Melanocyte of skin (primary cell): ENCODE measurements around the gene MSH6. TPM values are rescaled to one million over a fixed set of nuclear protein-coding genes. Genes with fewer than 3 reads are reported as not detected.

Experiments
- small RNA-seq, 2 donors: library from RNA; depleted of rRNA; stranded (forward); fragments of <200 nt; gene quantifications; one replicate each; pipeline ENCODE3, GENCODE V24; 2012
- total RNA-seq, 2 donors: library from RNA; depleted of rRNA; stranded (reverse); fragments of >200 nt; gene quantifications; 2 replicates each; pipeline ENCODE4 v1.2.3, GENCODE V29; 2012

Gene MSH6, protein sequence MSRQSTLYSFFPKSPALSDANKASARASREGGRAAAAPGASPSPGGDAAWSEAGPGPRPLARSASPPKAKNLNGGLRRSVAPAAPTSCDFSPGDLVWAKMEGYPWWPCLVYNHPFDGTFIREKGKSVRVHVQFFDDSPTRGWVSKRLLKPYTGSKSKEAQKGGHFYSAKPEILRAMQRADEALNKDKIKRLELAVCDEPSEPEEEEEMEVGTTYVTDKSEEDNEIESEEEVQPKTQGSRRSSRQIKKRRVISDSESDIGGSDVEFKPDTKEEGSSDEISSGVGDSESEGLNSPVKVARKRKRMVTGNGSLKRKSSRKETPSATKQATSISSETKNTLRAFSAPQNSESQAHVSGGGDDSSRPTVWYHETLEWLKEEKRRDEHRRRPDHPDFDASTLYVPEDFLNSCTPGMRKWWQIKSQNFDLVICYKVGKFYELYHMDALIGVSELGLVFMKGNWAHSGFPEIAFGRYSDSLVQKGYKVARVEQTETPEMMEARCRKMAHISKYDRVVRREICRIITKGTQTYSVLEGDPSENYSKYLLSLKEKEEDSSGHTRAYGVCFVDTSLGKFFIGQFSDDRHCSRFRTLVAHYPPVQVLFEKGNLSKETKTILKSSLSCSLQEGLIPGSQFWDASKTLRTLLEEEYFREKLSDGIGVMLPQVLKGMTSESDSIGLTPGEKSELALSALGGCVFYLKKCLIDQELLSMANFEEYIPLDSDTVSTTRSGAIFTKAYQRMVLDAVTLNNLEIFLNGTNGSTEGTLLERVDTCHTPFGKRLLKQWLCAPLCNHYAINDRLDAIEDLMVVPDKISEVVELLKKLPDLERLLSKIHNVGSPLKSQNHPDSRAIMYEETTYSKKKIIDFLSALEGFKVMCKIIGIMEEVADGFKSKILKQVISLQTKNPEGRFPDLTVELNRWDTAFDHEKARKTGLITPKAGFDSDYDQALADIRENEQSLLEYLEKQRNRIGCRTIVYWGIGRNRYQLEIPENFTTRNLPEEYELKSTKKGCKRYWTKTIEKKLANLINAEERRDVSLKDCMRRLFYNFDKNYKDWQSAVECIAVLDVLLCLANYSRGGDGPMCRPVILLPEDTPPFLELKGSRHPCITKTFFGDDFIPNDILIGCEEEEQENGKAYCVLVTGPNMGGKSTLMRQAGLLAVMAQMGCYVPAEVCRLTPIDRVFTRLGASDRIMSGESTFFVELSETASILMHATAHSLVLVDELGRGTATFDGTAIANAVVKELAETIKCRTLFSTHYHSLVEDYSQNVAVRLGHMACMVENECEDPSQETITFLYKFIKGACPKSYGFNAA (N-terminal part only)
- 10 to 100 TPM; 32.0 to 47.3 TPM for total RNA-seq

DNA sequence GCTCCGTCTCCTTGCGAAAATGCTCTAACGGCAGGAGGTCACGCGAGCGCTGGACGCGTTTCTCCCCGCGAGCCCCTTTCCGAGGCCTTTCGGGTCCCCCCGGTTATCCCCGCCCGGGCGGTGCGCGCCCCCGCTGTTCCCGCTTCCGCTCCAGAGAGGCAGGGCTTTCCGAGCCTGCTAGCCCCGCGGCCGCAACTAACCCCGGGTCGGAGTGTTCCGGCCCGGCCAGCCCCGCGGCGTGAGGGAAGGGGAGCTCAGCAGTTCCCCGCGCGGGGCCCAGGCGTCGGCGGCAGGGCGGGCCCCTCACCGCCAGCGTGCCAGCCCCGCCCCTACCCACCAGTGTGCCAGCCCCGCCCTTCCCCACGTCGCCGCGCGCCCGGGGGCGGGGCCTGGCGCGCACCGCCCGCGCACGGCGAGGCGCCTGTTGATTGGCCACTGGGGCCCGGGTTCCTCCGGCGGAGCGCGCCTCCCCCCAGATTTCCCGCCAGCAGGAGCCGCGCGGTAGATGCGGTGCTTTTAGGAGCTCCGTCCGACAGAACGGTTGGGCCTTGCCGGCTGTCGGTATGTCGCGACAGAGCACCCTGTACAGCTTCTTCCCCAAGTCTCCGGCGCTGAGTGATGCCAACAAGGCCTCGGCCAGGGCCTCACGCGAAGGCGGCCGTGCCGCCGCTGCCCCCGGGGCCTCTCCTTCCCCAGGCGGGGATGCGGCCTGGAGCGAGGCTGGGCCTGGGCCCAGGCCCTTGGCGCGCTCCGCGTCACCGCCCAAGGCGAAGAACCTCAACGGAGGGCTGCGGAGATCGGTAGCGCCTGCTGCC is at the start of gene MSH6:
Gene MSH6 (plus strand): TSS at position 475 of the 815 bp plus-strand sequence. CDS start 89 bp downstream, at position 564.

Small RNA genes within 50 kb of the gene (small RNA-seq; reads per million reads assigned to genes)
- gene RF00026 = 0 reads per million in 2 donors
- 0 reads per million in 2 donors for gene RPL36AP15

Other genes with a start within 250 kb of the MSH6 start
- gene KCNK12, start 212.2 kb upstream of the MSH6 start, total RNA-seq = not detected
- gene FBXO11, start 123.4 kb downstream of the MSH6 start, total RNA-seq = 10 to 100 TPM; 28.2 to 31.6 TPM